Middle frontal gyrus (tissue), 1 donor: ENCODE measurements around the gene SLC25A34.

ENCODE experiments used
- DNase-seq: peaks from one replicate; pipeline ENCODE4 v3.0.0-alpha.2; 2015; ENCODE audit warnings: low spot score; ENCODE audit errors: extremely low spot score

SLC25A34 gene

GRCh38 chr1:15751717-15752116 lies 15.7 kb downstream of the SLC25A34 start:
- DNase-seq, result no peak

- no peak for DNase-seq
Measured at GRCh38 chr1:15753776-15754175, 17.7 kb downstream of the SLC25A34 start.

- no peak for DNase-seq
Measured at GRCh38 chr1:15755021-15755645, 19.1 kb downstream of the SLC25A34 start.

GRCh38 chr1:15755646-15756040 lies 19.6 kb downstream of the SLC25A34 start:
- no peak for DNase-seq

GRCh38 chr1:15756143-15757015 lies 20.3 kb downstream of the SLC25A34 start:
- DNase-seq, result no peak

- no peak for DNase-seq
Measured at GRCh38 chr1:15757016-15757543, 21.0 kb downstream of the SLC25A34 start.

GRCh38 chr1:15757575-15758342 lies 21.7 kb downstream of the SLC25A34 start:
- no peak for DNase-seq

- DNase-seq, result no peak
Measured at GRCh38 chr1:15758343-15758931, 22.4 kb downstream of the SLC25A34 start, which contains the start of gene FBLIM1. FBLIM1 (plus strand) TSS chr1:15758795; CDS start chr1:15764984, 6,189 bp downstream.

GRCh38 chr1:15758953-15759661 lies 23.0 kb downstream of the SLC25A34 start:
- no peak for DNase-seq

- DNase-seq, result no peak
Measured at GRCh38 chr1:15760520-15761211, 24.6 kb downstream of the SLC25A34 start.

- no peak for DNase-seq
Measured at GRCh38 chr1:15761366-15762128, 25.5 kb downstream of the SLC25A34 start.

GRCh38 chr1:15762546-15762945 lies 26.5 kb downstream of the SLC25A34 start:
- DNase-seq, result no peak

GRCh38 chr1:15764269-15764764 lies 28.3 kb downstream of the SLC25A34 start:
- no peak for DNase-seq

GRCh38 chr1:15764890-15765289 lies 28.8 kb downstream of the SLC25A34 start:
- DNase-seq, result no peak

- DNase-seq, result no peak
Measured at GRCh38 chr1:15765495-15766194, 29.6 kb downstream of the SLC25A34 start.

- no peak for DNase-seq
Measured at GRCh38 chr1:15767941-15768340, 31.9 kb downstream of the SLC25A34 start.

- DNase-seq, result no peak
Measured at GRCh38 chr1:15768388-15768787, 32.3 kb downstream of the SLC25A34 start.

- DNase-seq, result no peak
Measured at GRCh38 chr1:15770313-15770962, 34.4 kb downstream of the SLC25A34 start.
